SK-N-MC (cell line): ENCODE results near the gene MAP4K2.

ENCODE experiments used
- DNase-seq: peaks from one replicate; pipeline ENCODE4 v3.0.0-alpha.2; 2011; ENCODE audit warnings: low read depth, low spot score
- H3K27ac ChIP-seq: fragments of 200-600 bp; sonication (generic); 2 replicates; pipeline ENCODE4 v1.5.1; 2016; ENCODE audit warnings: mixed run types
- H3K36me3 ChIP-seq: fragments of 200-600 bp; sonication (generic); 2 replicates; pipeline ENCODE4 v1.6.1; 2017; ENCODE audit warnings: antibody characterized with exemption, low read length, mixed read lengths; ENCODE audit not compliant: insufficient read depth
- H3K4me3 ChIP-seq: fragments of 200-600 bp; sonication (generic); 2 replicates; pipeline ENCODE4 v1.5.1; 2016
- H3K9ac ChIP-seq: fragments of 200-600 bp; sonication (generic); 2 replicates; pipeline ENCODE4 v1.8.0; 2017; ENCODE audit warnings: mixed run types, mixed read lengths; ENCODE audit not compliant: insufficient read length
- H3K9me3 ChIP-seq: fragments of 200-600 bp; sonication (generic); 2 replicates; pipeline ENCODE4 v1.6.1; 2017; ENCODE audit warnings: low read depth, mild to moderate bottlenecking, antibody characterized with exemption, low read length, moderate library complexity, mixed read lengths
- EZH2 ChIP-seq: fragments of 200-600 bp; sonication (generic); IDR thresholded peaks from one replicate; pipeline ENCODE4 v1.6.1; 2017; ENCODE audit warnings: antibody characterized with exemption
- FOXP2 ChIP-seq: optimal IDR thresholded peaks from 2 replicates; pipeline ENCODE3; 2011; ENCODE audit warnings: mild to moderate bottlenecking, moderate library complexity; ENCODE audit not compliant: insufficient read depth; ENCODE audit errors: extremely low read length, control extremely low read depth
- POLR2AphosphoS5 ChIP-seq: IDR thresholded peaks from 2 replicates; pipeline ENCODE4 v1.6.1; 2012; ENCODE audit warnings: mild to moderate bottlenecking, low read depth, low read length, borderline replicate concordance

The MAP4K2 gene

DNA sequence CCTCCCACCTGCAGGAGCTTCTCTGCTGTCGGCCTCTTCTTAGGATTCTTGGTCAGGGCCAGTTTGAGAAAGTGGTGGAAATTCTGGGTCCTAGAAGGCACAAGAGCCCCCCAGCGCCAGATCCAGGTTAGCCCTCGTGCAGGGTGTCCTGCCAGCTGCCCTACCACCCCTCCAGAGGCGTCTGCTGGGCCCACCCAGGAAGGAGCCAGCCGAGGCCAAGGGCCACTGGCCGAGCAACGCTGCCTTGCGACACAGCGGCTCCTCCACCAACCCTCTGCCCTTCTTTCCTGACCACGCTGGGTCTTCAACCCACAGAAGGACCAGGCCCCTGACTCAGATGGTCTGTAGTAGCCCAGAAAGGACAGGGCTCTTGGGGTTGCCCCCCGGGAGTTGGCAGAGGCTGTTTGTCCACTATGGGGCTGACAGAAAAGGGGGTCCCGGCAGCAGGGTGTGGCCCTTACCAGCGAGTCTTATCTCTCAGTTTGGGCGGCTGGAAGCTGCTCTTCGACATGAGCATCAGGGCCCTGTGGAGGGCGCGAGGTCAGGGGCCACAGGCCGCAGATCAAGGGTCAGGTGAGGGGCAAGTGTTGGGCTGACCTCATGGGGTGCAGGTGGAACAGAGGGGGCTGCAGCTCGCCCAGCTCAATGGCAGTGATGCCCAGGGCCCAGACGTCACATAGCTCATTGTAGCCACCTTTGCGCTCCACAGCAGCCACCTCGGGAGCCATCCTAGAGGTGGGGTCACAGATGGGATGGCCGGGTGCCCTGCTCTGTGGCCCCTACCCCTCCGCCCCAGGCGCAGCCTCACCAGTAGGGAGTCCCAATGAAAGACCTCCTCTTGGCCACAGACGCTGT, 2.5 kb downstream of the MAP4K2 start:
- Histone ChIP-seq H3K9ac (no peak overlapping the region), H3K27ac (no peak overlapping the region), H3K9me3 (no peaks in the 10 kb centered on the region), H3K36me3 (peaks cover 14% of the 10 kb centered on the region; the same call in 1 of the 2 replicates), H3K4me3 (no peak overlapping the region)
- no peak for DNase-seq
- no peak for TF ChIP-seq POLR2AphosphoS5
- TF ChIP-seq FOXP2 = no peak
- no peak for TF ChIP-seq EZH2

DNA sequence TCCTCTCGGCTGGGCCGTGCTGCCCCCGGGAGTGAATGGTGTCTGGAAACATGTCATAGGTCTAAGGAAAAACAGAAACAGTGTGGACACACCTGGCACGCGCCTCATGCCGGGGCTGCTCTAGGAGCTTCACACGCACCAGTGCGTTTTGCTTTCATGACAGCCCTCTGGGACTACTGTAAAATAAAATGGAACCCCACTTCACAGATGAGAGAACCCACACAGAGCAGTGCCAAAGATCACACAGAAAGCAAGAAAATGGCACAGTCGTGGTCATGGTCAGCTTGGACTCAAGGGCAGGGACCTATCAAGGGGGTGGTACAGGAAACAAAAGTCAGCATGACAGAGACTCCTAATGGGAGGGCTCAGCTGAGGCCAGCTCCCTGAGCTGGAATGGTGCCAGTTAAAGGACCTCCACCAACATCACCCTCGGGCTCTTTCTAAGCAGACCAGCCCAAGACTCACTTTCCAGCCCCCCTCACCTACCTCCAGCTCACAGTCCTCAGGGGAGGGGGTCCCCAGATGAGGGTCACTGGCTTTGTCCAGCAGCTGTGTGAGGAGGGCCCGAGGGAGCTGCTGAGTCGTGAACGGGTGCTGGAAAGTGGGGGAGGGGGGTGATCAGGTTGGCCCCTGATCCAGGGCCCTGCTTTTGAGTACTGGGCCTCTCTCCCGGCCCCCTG, 3.3 kb downstream of the MAP4K2 start:
- Histone ChIP-seq H3K27ac (0 out of 2 replicates have a peak overlapping the region, but pooled peaks have one; percentile 31), H3K4me3 (no peak overlapping the region), H3K36me3 (peaks cover 12% of the 10 kb centered on the region; the same call in 1 of the 2 replicates), H3K9ac (no peak overlapping the region), H3K9me3 (no peaks in the 10 kb centered on the region)
- DNase-seq = no peak
- no peak for TF ChIP-seq FOXP2
- no peak for TF ChIP-seq POLR2AphosphoS5
- no peak for TF ChIP-seq EZH2

DNA sequence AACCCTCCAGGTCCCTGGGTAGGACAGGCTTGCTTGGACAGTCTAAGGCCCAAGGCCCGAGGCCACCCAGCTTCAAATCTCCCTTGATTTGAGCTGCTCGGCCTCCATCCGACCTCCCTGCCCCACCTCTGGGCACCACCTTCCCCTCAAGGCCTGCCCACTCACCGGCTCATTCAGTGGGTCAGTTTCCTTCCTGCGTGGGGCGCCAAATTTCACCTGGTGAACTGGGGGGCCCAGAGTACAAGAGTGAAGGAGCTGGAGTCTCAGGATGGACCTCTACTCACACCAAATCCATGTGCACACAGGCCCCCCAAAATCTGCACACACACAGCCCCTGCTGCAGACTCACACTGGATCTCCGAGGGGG, 3.8 kb downstream of the MAP4K2 start:
- Histone ChIP-seq H3K9ac (no peak overlapping the region), H3K36me3 (peaks cover 9% of the 10 kb centered on the region; the same call in 1 of the 2 replicates), H3K4me3 (no peak overlapping the region), H3K9me3 (no peaks in the 10 kb centered on the region), H3K27ac (no peak overlapping the region)
- no peak for DNase-seq
- no peak for TF ChIP-seq FOXP2
- TF ChIP-seq POLR2AphosphoS5 = no peak
- no peak for TF ChIP-seq EZH2

DNA sequence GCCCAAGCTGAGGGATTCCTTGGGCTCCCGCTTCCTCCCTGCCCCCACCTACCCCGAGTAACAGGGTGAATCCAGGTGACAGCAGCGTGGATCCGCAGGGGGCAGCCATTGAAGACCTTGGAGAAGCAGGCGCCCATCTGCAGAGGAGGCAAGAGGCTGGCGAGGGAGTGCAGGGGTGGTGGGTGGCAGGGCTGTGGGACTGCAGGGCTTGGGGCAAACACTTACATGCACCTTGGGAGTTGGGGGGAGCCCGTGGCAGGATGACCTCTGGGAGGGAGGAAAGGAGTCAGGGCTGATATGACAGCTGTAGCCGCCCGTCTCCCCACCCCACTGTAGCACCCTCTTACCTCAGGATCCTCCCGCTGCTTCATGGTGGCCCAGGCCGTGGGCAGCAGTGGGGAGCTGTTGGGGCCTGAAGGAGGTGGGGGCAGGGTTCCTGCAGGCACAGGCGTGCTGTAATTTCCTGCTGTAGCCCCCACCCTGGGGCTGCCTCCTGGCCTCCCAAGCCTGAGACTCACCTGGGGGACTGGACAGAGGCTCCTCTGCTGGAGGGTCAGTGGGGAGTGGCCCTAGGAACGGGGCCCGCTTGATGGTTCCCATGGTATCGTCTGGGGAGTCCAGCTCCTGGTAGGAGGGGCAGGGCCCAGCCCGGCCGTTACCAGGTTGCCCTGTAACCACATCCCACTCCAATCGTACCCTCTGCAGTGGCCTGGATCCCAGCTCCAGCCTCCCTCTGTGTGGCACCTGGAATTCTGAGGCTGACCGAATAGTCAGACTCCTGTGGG, 6.1 kb downstream of the MAP4K2 start:
- Histone ChIP-seq H3K9ac (no peak overlapping the region), H3K27ac (no peak overlapping the region), H3K36me3 (peaks cover 9% of the 10 kb centered on the region; the same call in 1 of the 2 replicates), H3K9me3 (no peaks in the 10 kb centered on the region), H3K4me3 (no peak overlapping the region)
- no peak for DNase-seq
- TF ChIP-seq EZH2 (no peak), POLR2AphosphoS5 (no peak), FOXP2 (no peak)

DNA sequence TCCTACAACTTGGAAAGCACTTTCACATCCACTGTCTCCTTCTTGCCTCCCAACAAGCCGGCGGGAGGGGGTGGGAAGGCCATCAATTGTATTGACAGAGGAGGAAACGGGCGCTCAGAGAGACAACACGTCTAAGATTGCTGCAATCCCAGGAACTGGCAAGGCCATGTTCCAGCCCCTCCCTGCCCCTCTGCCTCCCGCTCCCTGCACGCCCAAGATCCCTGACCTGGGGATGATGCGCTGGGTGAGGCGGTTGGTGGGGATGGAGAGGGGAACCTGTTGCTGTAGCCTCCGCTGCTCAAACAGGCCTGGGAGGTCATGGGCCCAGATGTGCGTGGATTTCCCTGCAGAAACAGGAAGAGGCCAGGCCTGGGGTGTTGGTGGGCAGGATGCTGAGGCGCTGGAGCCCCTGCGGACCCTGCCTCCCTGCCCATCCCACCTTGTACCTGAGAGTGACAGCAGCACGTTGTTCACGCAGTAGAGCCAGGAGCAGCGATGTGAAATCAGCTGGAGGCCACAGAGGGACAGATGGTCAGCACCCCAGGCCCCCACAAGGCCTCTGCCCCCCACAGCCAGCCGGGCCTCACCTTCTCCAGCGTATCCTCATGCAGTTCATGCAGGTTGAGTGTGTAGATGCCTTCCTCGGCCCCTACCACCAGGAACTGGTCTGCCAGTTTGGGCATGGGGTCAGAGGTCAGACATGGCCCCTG, 6.8 kb downstream of the MAP4K2 start:
- H3K9ac ChIP-seq = no peak overlapping the region
- H3K27ac ChIP-seq = no peak overlapping the region
- no peak overlapping the region for H3K4me3 ChIP-seq
- TF ChIP-seq FOXP2 (no peak), POLR2AphosphoS5 (no peak), EZH2 (no peak)
- DNase-seq = no peak
- H3K9me3 ChIP-seq = no peaks in the 10 kb centered on the region
- peaks cover 9% of the 10 kb centered on the region; the same call in 1 of the 2 replicates for H3K36me3 ChIP-seq

DNA sequence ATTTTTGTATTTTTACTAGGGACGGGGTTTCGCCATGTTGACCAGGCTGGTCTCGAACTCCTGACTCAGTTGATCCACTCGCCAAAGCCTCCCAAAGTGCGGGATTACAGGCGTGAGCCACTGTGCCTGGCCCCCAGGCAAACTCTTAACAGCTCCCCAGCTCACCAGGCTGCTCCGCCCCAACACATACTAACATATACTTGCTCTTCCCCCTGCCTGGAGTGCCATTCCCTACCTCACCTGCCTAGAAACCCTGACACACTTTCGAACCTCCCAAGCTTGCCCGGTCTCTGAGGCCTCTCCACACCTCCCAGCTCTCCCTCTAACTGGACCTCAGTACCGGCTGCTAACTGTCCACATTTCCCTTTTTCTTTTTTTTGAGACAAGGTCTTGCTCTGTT, 8.5 kb downstream of the MAP4K2 start:
- Histone ChIP-seq H3K36me3 (peaks cover 5% of the 10 kb centered on the region; the same call in 1 of the 2 replicates), H3K4me3 (no peak overlapping the region), H3K9me3 (no peaks in the 10 kb centered on the region), H3K27ac (no peak overlapping the region), H3K9ac (no peak overlapping the region)
- no peak for DNase-seq
- TF ChIP-seq POLR2AphosphoS5 (no peak), FOXP2 (no peak), EZH2 (no peak)

DNA sequence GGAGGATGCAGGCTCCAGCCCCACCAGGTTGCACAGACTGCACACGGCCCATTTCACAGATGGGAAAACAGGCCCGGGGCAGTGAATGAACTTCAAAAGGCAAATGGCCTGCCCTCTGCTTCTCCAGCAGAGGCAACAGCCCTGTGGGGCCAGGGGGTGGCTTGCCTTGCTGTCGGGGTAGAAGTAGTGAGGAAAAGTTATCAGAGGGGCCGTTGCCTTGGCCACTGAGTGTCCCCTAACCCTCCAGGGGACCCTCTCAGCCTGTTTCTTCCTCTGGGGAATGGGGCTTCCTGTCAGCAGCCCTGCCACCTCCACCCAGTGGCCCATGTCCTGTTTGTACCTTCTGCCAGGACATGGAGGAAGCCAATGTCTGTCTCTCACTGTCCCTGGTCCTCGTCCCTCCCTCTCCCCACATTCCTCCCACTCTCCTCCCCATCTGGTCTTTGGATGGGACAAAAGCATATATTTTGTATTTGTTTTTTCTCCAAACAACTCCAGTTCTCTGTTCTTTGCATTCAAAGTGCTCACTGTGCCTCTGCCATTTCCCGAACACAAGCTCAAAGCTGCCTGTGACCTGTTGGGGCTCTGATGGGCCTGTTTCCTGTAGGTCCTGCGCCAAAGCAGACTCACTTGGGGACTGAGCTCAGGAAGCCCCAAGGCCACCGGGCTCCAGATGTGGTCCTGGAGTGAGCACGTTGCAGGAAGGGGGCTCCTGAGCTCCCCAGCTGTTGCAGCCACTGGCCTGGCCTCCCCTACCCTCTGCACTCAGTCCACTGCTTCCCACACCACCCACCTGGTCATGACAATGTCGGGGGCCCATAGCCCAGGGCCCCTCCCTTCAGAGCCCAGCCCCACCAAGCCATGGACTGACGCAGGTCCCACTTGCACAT, 9.5 kb downstream of the MAP4K2 start:
- Histone ChIP-seq H3K9me3 (no peaks in the 10 kb centered on the region), H3K4me3 (no peak overlapping the region), H3K36me3 (peaks cover 5% of the 10 kb centered on the region; the same call in 1 of the 2 replicates), H3K9ac (no peak overlapping the region), H3K27ac (no peak overlapping the region)
- TF ChIP-seq POLR2AphosphoS5 (no peak), FOXP2 (no peak), EZH2 (no peak)
- DNase-seq = no peak
